Activated CD8-positive, alpha-beta T cell treated with anti-CD3 and anti-CD28 coated beads for 36 hours (primary cell): ENCODE measurements around the gene RPL5. TPM values are rescaled to one million over a fixed set of nuclear protein-coding genes. Genes with fewer than 3 reads are reported as not detected.

Source experiments
- ATAC-seq: fragments of 200-7000 bp; cut with Tn5 transposase; one replicate; pipeline ENCODE4 v1.10.0; 2021; ENCODE audit warnings: mild to moderate bottlenecking, moderate library complexity
- CTCF ChIA-PET: fragments of 350-600 bp; sonication (Branson Sonifier 250); formaldehyde crosslinking; loops from one replicate; lab custom pipeline; 2021; ENCODE audit warnings: antibody characterized with exemption; lab: Charles Lee
- POLR2A ChIA-PET: fragments of 350-600 bp; sonication (Branson Sonifier 250); formaldehyde crosslinking; loops from one replicate; lab custom pipeline; 2021; ENCODE audit warnings: antibody characterized with exemption; lab: Charles Lee
- DNase-seq: peaks from one replicate; pipeline ENCODE4 v3.0.0-alpha.2; 2020
- H3K27ac Mint-ChIP-seq: one replicate; pipeline ENCODE4 v1.8.0; 2021; ENCODE audit warnings: mild to moderate bottlenecking, mixed read lengths
- H3K27me3 Mint-ChIP-seq: one replicate; pipeline ENCODE4 v1.8.0; 2021; ENCODE audit warnings: mixed read lengths
- H3K36me3 Mint-ChIP-seq: one replicate; pipeline ENCODE4 v1.8.0; 2021; ENCODE audit warnings: low read depth, mixed read lengths
- H3K4me1 Mint-ChIP-seq: one replicate; pipeline ENCODE4 v1.8.0; 2021; ENCODE audit warnings: low read depth, mixed read lengths
- H3K4me3 Mint-ChIP-seq: one replicate; pipeline ENCODE4 v1.8.0; 2021; ENCODE audit warnings: mild to moderate bottlenecking, moderate library complexity, mixed read lengths
- H3K9me3 Mint-ChIP-seq: one replicate; pipeline ENCODE4 v1.8.0; 2021; ENCODE audit warnings: mixed read lengths
- intact Hi-C: fragments of 100-400 bp; cut with micrococcal nuclease; formaldehyde crosslinking; loops from one replicate; pipeline ENCODE4 v1.10.0; 2022
- total RNA-seq, 2 experiments: library from RNA; stranded (reverse); gene quantifications; one replicate each; pipeline ENCODE4 v1.2.3, GENCODE V29; 2021
- TF ChIP-seq, protein P1 (sequence below): fragments of 200-600 bp; IDR thresholded peaks from one replicate; pipeline ENCODE4 v1.8.0; 2022; ENCODE audit warnings: antibody characterized with exemption, mild to moderate bottlenecking

RPL5 gene
- total RNA-seq, 2 experiments from 2014 or later = 1,782 to 1,792 TPM

DNA sequence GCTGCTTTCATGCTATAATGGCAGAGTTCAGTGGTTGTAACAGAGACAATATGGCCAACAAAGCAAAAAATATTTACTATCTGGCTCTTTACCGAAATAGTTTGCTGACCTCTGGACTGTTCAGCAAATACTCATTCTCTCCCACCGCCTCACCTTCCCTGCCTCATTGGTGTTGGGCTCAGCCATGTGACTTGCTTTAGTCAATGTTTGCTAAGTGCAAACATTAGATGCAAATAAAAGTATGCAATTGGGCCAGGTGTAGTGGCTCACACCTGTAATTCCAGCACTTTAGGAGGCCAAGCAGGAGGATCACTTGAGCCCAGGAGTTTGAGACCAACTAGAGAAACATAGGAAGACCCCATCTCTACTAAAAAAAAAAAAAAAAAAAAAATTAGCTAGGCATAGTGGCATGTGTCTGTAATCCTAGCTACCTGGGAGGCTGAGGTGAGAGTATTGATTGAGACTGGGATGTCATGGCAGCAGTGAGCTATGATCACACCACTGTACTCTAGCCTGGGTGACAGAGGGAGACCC lies 55.1 kb downstream of the RPL5 start:
- Mint-ChIP-seq H3K27ac (no peak overlapping the region), H3K27me3 (no peaks in the 10 kb centered on the region), H3K4me1 (peaks cover 20% of the 10 kb centered on the region), H3K9me3 (peaks cover 4% of the 10 kb centered on the region), H3K36me3 (peaks cover 3% of the 10 kb centered on the region), H3K4me3 (no peak overlapping the region)
- POLR2A ChIA-PET = no interaction called here
- intact Hi-C loops = no loop called here
- ATAC-seq = no peak
- CTCF ChIA-PET = interaction anchor here (3.8 kb wide), 1 partner anchor 28 kb away, joined by 15 read pairs; no protein-coding TSS in a partner anchor
- DNase-seq = no peak
- TF ChIP-seq, protein P1, sequence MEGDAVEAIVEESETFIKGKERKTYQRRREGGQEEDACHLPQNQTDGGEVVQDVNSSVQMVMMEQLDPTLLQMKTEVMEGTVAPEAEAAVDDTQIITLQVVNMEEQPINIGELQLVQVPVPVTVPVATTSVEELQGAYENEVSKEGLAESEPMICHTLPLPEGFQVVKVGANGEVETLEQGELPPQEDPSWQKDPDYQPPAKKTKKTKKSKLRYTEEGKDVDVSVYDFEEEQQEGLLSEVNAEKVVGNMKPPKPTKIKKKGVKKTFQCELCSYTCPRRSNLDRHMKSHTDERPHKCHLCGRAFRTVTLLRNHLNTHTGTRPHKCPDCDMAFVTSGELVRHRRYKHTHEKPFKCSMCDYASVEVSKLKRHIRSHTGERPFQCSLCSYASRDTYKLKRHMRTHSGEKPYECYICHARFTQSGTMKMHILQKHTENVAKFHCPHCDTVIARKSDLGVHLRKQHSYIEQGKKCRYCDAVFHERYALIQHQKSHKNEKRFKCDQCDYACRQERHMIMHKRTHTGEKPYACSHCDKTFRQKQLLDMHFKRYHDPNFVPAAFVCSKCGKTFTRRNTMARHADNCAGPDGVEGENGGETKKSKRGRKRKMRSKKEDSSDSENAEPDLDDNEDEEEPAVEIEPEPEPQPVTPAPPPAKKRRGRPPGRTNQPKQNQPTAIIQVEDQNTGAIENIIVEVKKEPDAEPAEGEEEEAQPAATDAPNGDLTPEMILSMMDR = no peak

DNA sequence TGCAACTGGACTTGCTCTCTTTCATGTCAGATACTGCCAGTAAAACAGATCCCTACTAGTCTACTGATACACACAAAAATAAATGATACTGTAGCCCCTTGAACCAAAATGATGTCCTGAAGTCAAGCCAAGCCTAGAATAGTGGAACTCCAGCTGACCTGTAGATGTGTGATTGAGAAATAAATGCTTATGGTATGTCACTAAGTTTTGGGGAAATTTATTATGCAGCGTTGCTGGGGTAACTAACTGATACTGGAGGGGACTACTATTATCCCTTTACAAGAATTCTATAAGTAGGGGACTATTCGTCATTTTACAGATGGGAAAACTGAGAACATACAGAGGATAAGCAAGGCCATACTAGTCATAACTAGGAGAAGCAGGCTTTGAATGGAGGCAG lies 55.6 kb downstream of the RPL5 start:
- CTCF ChIA-PET = interaction anchor here (3.8 kb wide), 1 partner anchor 28 kb away, joined by 15 read pairs; no protein-coding TSS in a partner anchor
- Mint-ChIP-seq H3K4me1 (peaks cover 17% of the 10 kb centered on the region), H3K27ac (no peak overlapping the region), H3K36me3 (peaks cover 4% of the 10 kb centered on the region), H3K4me3 (no peak overlapping the region), H3K27me3 (no peaks in the 10 kb centered on the region), H3K9me3 (peaks cover 4% of the 10 kb centered on the region)
- POLR2A ChIA-PET = no interaction called here
- intact Hi-C loops = no loop called here
- DNase-seq (no peak), ATAC-seq (no peak)
- TF ChIP-seq, protein P1 = no peak

Other genes starting within 250 kb of the RPL5 start
- 10 to 100 TPM; 25.7 to 27.9 TPM for gene EVI5, start 46.9 kb upstream of the RPL5 start, total RNA-seq
- 1 to 10 TPM; 8.1 to 9.0 TPM for gene DIPK1A, start 129.4 kb downstream of the RPL5 start, total RNA-seq
- 10 to 100 TPM; 65.0 to 70.9 TPM for gene MTF2, start 247.2 kb downstream of the RPL5 start, total RNA-seq